ENCODE data around the gene NLN. TPM values are rescaled to one million over a fixed set of nuclear protein-coding genes. Genes with fewer than 3 reads are reported as not detected.
A peak's percentile ranks its signal among the peaks of the same experiment; 100 is the strongest.
"Not testable (repeated sequence)": the region's sequence is repeated elsewhere in the genome, so short reads cannot be mapped to it uniquely, and the experiment has no call there.

The NLN gene
- total RNA-seq, 1 donor from 2014 or later = 31.1 TPM

DNA sequence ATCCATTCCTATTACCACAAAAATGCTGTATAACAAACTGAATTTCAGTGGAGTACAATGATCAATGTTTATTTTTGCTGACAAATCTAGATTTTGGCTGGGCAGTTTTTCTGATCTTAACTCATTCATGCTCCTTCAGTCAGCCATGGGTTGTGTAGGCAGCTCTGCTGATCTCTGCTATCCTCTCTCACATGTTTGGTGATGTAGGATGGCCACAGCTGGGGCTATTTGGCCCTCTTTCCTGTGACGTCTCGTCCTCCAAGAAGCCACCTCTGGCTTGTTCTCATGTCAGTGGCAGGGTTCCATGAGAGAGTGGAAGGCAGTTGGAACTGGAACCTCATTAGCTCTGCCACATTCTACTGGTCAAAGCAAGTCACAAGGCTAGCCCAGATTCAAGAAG lies 8.9 kb downstream of the NLN start:
- no peak for DNase-seq (ENCODE audit: low read depth)

DNA sequence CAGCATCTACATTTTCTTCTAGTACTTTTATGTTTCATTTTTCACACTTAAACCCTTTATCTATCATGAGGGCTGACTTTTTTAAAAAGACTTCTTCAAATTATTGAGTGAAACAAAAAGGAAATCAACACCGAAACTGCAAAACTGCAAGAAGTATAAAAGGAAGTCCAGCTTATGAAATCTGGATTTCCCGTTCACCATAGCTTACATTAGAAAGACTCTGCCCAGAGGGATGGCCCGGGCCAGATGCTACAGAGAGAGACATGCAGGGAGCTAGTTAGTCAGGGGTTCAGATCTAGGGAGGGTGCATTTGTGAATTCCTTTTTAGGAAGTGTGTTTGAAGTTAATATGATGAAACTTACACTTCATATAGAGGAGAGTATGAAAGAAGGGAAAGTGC lies 10.0 kb downstream of the NLN start:
- not testable (repeated sequence) for DNase-seq (ENCODE audit: low read depth)

DNA sequence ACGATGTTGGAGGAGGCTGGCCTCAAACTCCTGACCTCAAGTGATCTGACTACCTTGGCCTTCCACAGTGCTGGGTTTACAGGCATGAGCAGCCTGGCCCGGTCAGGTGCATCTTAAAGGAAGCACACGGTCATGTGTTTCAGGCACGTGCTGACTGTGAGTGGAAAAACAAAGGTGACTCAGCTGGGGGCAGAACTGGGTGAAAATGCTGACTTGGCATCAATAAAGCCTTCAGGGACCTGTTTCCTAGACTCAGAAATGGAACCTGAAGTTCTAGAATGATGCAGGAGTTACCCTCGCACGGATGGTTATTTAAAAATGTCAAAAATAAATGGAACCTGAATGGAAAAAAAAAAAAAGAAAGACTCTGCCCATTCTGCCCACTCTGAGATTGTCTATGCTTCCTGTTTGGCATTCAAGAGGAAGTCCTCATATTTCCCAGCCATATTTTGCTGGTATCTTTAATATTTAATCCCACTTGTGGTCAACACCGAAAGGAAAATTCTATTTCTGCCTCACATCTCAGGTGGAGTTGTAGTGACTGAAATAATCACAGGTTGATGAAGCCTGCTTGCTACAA lies 12.3 kb downstream of the NLN start:
- not testable (repeated sequence) for DNase-seq (ENCODE audit: low read depth)

DNA sequence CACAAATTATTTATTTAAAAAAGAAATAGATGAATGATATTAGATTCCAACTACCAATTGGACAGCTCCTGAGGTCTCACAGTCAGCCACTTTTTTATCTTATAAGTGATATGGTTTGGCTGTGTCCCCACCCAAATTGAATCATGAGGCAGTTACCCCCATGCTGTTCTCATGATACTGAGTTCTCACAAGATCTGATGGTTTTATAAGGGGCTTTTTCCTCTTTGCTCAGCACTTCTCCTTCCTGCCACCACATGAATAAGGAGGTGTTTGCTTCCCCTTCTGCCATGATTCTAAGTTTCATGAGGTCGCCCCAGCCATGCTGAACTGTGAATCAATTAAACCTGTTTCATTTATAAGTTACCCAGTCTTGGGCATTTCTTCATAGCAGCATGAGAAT lies 12.9 kb downstream of the NLN start:
- DNase-seq (ENCODE audit: low read depth) = no peak

DNA sequence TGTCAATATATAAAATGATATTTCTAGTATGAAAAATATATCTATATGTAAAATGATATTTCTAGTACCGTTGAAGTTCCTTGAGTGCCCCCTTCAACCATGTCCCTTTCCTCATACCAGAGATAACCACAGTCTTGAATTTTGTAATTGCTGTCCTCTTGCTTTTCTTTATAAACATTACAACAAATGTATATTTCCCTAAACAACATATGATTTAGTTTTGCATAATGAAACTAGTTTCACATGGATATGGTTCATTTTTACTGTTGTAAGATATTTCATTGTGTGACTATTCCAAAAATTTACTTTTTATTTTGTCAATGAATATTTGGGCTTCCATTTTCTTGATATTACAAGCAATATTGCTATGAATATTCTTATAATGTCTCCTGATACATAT lies 14.0 kb downstream of the NLN start:
- no peak for DNase-seq (ENCODE audit: low read depth)

DNA sequence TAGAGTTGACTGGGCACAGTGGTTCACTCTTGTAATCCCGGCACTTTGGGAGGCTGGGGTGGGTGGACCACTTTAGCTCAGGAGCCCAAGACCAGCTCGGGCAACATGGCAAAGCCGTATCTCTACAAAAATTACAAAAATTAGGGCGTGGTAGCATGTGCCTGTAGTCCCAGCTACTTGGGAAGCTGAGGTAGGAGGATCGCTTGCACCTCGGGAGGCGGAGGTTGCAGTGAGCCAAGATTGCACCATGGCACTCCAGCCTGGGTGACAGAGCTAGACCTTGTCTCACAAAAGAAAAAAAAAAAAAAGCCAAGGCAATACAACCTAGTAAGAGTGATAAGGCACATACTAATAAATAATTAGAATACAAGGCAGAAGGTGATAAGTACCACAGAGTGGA lies 15.8 kb downstream of the NLN start:
- DNase-seq (ENCODE audit: low read depth) = no peak

DNA sequence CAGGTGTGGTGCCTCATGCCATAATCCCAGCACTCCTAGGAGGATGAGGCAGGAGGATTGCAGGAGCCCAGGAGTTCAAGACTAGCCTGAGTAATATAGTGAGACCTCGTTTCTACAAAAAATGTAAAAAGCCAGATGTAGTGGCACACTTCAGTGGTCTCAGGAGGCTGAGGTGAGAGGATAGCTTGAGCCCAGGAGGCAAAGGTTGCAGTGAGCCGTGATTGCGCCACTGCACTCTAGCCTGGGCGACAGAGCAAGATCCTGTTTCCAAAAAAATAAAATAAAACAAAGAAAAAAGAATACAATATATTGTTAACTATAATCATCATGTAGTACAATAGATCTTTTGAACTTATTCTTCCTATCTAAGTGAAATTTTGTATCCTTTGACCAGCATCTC lies 16.3 kb downstream of the NLN start:
- no peak for DNase-seq (ENCODE audit: low read depth)

DNA sequence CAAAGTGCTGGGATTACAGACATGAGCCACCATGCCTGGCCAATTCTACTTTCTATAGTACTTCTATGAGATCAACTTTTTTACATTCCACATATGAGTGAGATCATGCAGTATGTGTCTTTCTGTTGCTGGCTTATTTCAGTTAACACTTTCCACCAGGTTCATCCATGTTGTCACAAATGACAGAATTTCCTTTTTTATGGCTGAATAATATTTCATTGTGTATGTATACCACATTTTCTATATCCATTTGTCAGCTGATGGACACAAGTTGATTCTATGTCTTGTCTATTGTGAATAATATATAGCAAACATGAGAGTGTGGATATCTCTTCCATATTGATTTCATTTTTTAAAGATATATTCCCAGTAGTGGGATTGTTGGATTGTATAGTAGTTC lies 17.2 kb downstream of the NLN start:
- no peak for DNase-seq (ENCODE audit: low read depth)

DNA sequence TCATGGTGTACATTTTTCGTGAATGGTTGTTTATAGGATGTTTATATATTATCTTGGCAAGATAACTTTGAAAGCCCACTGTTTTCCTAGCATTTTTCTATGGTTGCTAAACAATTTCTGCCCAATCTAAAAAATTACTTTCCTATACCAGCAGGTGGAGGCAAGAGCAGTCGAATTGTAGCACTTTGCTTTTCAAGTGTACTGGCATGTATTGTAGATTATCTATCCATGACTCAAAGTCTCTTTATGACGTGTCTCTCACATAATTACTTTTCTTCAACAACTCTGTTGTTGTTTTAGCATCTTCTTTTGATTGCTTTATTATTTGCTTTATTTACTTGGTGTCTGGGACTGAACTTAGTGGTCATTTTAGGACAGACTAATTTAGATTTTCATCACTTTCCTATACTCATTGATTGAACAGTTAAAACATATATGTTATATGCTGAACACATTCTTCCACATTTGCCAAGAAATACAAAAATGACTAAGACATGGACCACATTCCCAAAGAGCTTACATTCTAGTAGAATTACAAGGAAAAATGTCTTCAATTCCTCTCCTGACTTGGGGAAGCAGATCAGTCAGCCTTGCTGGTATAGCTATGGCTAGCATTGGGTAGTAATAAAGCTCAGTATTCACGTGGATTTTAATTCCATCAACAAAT lies 20.7 kb downstream of the NLN start:
- peak; percentile 57 for DNase-seq (ENCODE audit: low read depth)

DNA sequence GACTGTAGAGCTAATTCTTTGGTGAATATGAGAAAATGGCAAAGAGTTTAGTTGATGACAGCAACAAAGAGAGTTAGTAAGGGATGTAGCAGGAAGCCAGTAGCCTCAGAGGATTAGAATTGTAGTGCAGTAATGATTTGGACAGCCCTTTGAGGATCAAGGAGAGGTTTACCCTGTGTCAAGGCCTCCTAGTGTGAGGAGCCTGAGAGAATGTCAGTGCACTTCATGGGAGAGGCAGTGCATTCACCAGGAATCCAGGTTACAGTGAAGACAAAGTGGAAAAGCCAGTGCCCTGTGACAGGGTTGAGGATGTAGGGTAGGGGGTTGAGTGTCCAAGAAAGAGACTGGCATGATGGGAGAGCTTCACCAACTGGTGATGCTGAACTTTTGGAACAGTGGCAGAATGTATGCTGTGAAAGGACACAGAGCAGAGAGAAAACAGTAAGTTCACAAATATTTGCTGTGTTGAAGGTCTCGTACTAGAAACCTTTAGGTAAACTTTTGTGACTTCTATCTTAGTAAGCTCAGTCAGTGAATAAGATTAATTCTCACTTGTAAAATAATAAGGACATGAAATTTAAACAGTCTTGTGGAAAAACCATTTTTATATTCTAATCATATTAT lies 27.3 kb downstream of the NLN start:
- no peak for DNase-seq (ENCODE audit: low read depth)

DNA sequence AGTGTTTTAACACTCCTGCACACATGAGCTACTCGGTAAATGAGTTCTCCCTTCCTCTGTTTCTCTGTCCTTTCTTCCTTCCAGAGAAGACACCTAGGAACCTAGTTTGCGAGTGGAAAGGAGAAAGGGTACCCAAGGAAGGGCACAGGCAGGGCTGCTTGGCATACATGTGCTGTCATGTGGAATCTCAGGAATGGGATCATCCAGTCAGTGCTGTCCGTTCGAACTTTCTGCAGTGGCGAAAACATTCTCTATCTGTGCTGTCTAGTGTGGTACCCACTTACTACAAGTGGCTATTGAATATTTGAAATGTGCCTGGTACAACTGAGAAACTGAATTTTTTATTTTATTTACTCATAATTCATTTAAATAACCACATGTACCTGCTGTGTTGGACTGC lies 28.0 kb downstream of the NLN start:
- DNase-seq (ENCODE audit: low read depth) = no peak

DNA sequence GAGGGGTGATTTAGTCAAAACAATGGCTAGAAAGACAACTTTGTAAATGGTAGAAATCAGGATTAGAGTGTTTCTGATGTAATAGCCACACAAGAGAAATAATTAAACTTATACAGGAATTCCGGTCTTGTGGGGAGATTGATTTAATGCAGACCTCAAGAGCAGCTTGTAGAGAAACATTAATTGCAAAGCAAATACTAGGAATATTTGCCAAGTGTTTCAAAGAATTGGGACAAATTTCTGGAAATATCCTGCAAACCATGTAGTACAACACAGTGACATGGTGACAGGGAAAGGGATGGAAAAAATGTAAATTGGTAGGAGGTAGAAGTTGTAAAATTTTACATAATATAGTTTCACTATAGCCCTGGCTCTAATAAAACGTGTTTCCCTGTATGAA lies 28.9 kb downstream of the NLN start:
- DNase-seq (ENCODE audit: low read depth) = no peak

DNA sequence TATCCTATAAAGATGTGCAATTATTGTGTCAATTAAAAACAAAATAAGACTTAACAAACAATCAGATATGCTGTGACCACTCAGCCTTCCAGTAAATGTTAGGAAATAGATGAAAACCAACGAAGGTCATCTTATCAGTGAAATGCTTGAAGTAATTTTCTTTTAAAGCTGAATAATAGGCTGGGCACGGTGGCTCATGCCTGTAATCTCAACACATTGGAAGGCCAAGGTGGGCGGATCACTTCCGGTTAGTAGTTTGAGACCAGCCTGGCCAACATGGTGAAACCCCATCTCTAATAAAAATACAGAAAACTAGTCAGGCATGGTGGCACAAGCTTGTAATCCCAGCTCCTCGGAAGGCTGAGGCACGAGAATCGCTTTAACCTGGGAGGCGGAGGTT lies 31.2 kb downstream of the NLN start:
- no peak for DNase-seq (ENCODE audit: low read depth)

DNA sequence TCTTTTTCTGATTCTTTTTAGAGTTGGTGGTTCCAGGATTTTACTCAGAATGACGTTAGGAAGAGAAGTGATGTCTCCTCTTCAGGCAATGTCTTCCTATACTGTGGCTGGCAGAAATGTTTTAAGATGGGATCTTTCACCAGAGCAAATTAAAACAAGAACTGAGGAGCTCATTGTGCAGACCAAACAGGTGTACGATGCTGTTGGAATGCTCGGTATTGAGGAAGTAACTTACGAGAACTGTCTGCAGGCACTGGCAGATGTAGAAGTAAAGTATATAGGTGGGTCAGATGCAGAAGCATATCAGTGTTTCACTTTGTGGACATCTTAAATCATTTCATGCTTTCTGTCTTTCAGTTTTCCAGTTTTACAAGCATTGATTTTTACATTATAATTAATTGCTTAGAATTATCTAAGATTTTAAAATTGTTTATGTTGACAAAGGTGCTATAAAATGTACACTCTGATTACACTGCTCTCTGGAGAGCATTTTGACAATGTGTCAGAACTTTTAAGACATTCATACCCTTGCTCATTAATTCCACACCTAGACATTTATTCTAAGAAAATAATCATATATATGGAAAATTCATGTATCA lies 36.6 kb downstream of the NLN start:
- no peak for DNase-seq (ENCODE audit: low read depth)

DNA sequence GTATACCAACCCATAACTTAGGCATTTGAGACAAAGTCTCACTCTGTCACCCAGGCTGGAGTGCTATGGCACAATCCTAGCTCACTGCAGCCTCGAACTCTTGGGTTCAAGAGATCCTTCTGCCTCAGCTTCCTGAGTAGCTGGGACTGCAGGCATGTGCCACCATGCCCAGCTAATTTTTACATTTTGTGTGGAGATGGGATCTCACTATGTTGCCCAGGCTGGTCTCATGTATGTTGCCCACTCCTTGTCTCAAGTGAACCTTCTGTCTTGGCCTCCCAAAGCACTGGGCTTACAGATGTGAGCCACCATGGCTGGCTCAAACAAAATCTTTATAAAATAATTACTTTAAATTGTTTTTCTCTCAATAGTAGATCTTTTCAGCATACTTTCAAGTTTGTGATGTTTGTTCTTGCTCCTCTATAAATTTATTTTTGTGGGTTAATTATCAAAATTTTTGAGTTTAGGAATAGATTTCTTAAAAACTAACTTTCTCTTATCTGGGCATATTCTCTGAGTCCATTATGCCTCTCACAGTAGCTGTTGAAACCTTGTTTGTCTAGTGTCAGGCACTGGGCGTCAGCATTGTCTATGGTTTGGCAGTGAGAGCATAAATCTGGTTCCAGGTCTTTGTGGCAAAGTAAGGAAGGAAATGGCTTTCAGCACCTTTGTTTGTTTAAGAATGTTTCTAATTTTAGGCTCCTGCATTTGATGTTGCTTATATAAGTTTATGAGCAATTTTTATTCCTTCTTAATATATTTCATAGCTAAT lies 38.7 kb downstream of the NLN start:
- DNase-seq (ENCODE audit: low read depth) = peak; percentile 64

DNA sequence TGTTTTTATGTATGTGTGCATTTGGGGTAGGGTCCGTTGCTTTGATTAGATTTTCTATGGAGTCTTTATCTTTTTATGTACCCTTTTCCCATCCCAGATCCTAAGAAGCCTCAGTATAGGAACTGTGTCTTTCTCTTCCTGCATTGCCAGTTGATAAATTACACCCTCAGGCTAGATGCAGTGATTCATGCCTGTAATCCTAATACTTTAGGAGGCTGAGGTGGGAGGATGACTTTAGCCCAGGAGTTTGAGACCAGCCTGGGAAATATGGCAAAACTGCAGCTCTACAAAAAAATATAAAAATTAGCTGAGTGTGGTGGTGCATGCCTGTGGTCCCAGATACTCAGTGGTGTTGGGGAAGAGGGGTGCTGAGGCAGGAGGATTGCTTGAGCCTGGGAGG lies 40.2 kb downstream of the NLN start:
- DNase-seq (ENCODE audit: low read depth) = no peak

DNA sequence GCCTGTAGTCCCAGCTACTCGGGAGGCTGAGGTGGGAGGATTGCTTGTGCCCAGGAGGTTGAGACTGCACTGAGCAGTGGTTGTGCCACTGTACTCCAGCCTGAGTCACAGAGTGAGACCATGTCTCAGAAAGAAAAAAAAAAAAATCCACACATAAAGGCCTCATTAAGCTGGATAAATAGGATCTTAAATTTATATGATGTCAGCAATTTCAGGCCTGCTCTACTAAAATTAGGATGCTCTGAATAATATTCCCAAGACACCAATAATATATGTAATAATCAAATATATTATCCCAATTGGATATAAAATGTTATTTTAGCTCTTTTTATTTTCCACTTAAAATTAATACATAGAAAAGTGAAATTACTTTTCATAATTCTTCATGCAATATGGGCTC lies 43.6 kb downstream of the NLN start:
- no peak for DNase-seq (ENCODE audit: low read depth)

DNA sequence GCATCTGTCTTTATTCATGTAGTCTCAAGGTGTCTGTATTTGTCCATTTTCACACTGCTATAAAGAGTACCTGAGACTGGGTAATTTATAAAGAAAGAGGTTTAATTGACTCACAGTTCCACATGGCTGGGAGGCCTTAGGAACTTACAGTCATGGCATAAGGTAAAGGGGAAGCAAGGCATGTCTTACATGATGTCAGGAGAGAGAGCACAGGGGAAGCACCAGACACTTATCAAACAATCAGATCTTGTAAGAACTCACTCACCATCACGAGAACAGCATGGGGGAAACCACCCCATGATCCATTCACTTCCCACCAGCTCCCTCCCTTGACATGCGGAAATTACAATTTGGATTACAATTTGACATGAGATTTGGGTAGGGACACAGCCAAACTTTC lies 44.2 kb downstream of the NLN start:
- no peak for DNase-seq (ENCODE audit: low read depth)

DNA sequence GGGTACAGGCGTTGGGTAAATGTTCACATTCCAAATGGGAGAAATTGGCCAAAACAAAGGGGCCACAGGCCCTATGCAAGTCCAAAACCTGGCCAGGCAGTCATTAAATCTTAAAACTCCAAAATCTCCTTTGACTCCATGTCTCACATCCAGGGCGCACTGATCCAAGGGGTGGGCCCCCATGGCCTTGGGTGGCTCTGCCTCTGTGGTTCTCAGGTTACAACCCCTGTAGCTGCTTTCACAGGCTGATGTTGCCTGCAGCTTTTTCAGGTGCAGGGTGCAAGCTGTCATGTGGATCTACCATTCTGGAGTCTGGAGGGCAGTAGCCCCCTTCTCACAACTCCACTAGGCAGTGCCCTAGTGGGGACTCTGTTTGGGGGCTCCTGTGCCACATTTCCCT lies 44.8 kb downstream of the NLN start:
- no peak for DNase-seq (ENCODE audit: low read depth)

DNA sequence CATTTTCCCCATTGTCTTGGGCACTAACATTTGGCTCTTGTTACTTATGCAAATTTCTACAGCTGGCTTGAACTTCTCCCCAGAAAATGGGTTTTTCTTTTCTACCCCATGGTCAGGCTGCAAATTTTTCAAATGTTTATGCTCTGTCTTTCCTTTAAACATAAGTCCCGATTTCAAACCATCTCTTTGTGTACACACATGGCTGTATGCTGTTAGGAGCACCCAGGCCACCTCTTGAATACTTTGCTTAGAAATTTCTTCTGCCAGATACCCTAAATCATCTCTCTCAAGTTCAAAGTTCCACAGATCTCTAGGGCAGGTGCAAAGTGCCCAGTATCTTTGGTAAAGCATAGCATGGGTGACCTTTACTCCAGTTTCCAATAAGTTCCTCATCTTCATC lies 45.6 kb downstream of the NLN start:
- no peak for DNase-seq (ENCODE audit: low read depth)

DNA sequence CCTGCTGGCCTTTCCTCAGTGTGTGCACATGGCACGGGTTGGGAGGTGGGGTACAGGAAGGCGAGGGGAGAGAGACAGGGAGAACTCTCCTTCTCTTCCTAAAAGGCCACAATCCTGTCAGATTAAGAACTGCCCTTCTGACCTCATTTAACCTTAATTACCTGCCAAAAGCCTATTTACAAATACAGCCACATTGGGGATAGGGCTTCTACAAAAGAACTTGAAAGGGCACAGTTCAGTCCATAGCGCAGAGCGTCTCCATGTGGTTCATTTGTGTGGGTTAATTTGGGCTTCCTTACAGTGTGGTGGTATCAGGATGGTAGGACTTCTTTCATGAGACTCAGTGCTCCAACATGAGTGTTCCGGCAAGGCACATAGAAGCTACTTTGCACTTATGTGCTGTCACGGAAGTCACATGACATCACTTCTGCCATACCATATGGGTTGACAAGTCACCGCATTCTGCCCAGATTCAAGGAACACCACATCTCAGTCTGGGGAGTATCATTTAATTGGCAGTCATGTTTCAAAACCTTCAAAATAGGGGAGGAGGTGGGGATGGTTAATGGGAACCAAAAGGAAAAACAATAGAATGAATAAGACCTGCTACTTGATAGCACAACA lies 46.8 kb downstream of the NLN start:
- no peak for DNase-seq (ENCODE audit: low read depth)

DNA sequence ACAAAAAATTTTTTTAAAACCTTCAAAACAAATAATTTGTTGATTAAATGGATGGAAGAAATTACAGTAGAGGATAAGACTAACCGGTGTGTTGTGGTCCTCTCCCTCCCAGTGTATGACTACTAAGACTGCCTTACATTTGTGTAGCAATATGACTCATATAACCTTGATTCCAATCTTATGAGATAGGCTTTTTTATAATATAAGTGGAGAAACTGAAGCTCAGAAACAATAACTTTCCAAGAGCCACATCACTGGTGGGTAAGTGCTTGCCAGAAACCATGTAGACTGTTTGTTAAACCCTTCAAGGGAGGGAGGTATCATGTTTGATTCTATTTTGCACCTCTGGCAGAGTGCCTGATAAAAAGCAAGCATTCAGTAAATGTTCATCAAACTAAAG lies 47.5 kb downstream of the NLN start:
- peak; percentile 49 for DNase-seq (ENCODE audit: low read depth)
